Nucleus accumbens (tissue), 56 donors: ENCODE measurements around the gene GALNT14.

Experiments
- DNase-seq, 56 donors: peaks; one replicate each; lab custom pipeline; 2025; lab: John Stamatoyannopoulos, UW

The GALNT14 gene

GRCh38 chr2:30955516-30956132, 182.6 kb downstream of the GALNT14 start:
- DNase-seq, result no peak

GRCh38 chr2:30950339-30950738, 187.9 kb downstream of the GALNT14 start:
- no peak for DNase-seq

GRCh38 chr2:30949435-30949834, 188.8 kb downstream of the GALNT14 start:
- DNase-seq, result no peak

- DNase-seq, result no peak
Observed at GRCh38 chr2:30948857-30949256, 189.4 kb downstream of the GALNT14 start.

GRCh38 chr2:30948130-30948529, 190.1 kb downstream of the GALNT14 start:
- DNase-seq, result no peak

- DNase-seq, result peak in 7 of 56 donors; percentile 6 to 43 (median 15)
Observed at GRCh38 chr2:30947686-30948085, 190.6 kb downstream of the GALNT14 start.

GRCh38 chr2:30942419-30942818, 195.8 kb downstream of the GALNT14 start:
- no peak for DNase-seq

- DNase-seq, result no peak
Observed at GRCh38 chr2:30940839-30941238, 197.4 kb downstream of the GALNT14 start.

- DNase-seq, result no peak
Observed at GRCh38 chr2:30939364-30939763, 198.9 kb downstream of the GALNT14 start.

- DNase-seq, result no peak
Observed at GRCh38 chr2:30938196-30938595, 200.0 kb downstream of the GALNT14 start.

- no peak for DNase-seq
Observed at GRCh38 chr2:30936977-30937376, 201.3 kb downstream of the GALNT14 start.

GRCh38 chr2:30935795-30936194, 202.4 kb downstream of the GALNT14 start:
- no peak for DNase-seq

- no peak for DNase-seq
Observed at GRCh38 chr2:30934066-30934465, 204.2 kb downstream of the GALNT14 start.

GRCh38 chr2:30933496-30933895, 204.7 kb downstream of the GALNT14 start:
- no peak for DNase-seq

- no peak for DNase-seq
Observed at GRCh38 chr2:30932870-30933269, 205.4 kb downstream of the GALNT14 start.

GRCh38 chr2:30931841-30932407, 206.3 kb downstream of the GALNT14 start:
- DNase-seq, result no peak

GRCh38 chr2:30930716-30931115, 207.5 kb downstream of the GALNT14 start:
- DNase-seq, result no peak

- DNase-seq, result no peak
Observed at GRCh38 chr2:30927465-30928075, 210.7 kb downstream of the GALNT14 start.

- no peak for DNase-seq
Observed at GRCh38 chr2:30926606-30927005, 211.6 kb downstream of the GALNT14 start.

- no peak for DNase-seq
Observed at GRCh38 chr2:30923623-30924022, 214.6 kb downstream of the GALNT14 start.

- no peak for DNase-seq
Observed at GRCh38 chr2:30920511-30920910, 217.7 kb downstream of the GALNT14 start.

- peak in 1 of 56 donors; percentile 15 for DNase-seq
Observed at GRCh38 chr2:30915486-30915885, 222.8 kb downstream of the GALNT14 start.
